ENCODE data around the gene TLE3.

The TLE3 gene

DNA sequence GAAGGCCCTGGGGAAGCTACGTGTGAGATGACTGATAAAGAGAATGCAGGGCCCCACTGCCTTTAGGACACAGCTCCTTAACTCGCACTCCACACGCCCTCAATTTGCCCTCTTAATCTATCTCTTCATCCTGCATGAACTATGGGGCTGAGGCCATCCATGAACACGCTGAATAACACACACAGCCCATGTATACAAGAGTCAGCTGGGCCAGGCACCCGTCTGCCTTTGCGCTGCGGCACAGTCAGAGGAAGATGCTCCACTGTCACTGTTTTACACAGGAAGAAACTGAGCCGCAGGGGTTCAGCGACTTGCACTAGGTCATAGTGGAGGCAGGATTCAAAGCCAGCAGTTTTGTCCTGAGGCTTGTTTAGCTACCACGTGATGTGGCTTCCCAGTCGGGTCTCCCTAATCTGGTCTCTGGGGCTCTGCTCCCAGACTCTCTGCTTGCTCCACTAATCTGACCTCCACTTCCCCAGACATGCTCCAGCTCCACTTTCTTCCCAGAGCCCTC lies 43.9 kb downstream of the TLE3 start:
- no peak overlapping the region for H3K4me3 ChIP-seq (ENCODE audit: low read depth, low read length)
- no peak for DNase-seq (ENCODE audit: low read depth)

DNA sequence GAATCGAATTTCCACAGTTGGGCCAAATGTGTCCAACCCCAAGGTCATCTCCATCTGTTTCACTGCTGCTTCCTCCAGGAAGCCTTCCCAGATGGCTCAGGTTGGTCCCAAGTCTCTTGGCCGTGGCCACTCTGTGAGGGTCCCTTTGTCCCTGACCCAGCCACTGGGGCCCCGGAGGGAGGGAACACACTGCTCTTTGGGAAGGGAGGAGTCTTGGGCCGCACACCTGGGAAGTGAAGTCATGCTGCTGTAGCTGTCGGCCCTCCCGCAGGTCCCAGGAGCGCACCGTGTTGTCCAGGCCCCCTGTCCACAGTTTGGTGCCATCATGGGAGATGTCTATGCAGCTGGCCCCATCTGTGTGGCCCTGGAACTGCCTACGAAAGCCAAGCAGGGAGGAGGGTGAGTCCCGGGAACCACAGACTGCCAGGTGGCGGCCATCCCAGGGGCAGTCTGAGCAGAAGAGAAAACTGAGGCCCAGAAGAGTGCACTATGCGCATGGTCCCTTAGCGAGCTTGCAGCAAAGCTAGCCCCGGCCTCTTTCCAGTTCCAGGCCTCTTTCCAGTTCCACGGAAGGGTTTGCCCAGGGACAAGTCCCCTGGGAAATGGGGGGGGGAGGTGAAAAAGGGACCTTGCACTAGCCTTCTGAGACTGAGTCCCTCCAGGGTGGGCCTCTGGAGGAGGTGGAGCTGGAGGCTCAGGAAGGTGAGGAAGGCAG lies 44.6 kb downstream of the TLE3 start:
- no peak for DNase-seq (ENCODE audit: low read depth)
- TF ChIP-seq, protein P1, sequence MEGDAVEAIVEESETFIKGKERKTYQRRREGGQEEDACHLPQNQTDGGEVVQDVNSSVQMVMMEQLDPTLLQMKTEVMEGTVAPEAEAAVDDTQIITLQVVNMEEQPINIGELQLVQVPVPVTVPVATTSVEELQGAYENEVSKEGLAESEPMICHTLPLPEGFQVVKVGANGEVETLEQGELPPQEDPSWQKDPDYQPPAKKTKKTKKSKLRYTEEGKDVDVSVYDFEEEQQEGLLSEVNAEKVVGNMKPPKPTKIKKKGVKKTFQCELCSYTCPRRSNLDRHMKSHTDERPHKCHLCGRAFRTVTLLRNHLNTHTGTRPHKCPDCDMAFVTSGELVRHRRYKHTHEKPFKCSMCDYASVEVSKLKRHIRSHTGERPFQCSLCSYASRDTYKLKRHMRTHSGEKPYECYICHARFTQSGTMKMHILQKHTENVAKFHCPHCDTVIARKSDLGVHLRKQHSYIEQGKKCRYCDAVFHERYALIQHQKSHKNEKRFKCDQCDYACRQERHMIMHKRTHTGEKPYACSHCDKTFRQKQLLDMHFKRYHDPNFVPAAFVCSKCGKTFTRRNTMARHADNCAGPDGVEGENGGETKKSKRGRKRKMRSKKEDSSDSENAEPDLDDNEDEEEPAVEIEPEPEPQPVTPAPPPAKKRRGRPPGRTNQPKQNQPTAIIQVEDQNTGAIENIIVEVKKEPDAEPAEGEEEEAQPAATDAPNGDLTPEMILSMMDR (IDR thresholded peaks at IDR 0.05; ENCODE audit: control insufficient read depth, extremely low read depth, insufficient read depth): no peak
- no peak overlapping the region for H3K4me3 ChIP-seq (ENCODE audit: low read depth, low read length)

More for the DNA sequence above, 43.9 kb downstream of the TLE3 start:
- TF ChIP-seq, protein P1 (IDR thresholded peaks at IDR 0.05; ENCODE audit: control insufficient read depth, extremely low read depth, insufficient read depth): no peak

DNA sequence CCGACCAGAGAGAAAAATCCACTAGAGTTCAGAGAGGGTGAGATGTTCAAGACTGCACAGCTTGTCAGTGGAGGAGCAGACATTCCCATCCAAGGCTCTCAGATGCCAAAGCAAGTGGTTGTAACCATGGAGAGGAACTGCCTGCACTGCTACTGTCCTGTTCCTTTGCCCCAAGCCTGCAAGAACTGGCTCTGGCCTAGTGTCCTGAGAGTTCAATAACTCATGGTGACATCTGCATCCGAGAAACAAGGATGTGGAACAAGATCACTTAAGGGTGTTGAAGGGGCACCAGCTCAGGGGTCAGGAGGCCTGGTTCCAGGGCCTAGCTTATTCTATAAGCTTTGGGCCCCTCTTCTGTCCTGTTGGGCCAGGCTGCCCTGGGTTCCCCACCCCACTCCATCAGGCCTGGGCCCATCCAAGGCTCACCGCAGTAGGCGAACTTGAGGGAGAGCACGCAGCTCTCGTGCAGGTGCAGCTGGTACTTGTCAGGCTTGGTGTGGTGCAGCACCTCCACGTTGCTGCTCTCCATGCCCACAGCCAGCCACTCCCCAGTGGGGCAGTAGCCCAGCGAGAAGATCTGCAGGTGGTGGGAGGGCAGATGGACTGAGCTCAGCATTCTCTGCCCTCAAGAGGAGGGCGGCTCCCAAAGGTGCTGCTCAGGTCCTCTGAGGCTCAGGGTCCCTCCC lies 45.6 kb downstream of the TLE3 start:
- no peak for DNase-seq (ENCODE audit: low read depth)
- TF ChIP-seq, protein P1 (IDR thresholded peaks at IDR 0.05; ENCODE audit: control insufficient read depth, extremely low read depth, insufficient read depth): no peak
- no peak overlapping the region for H3K4me3 ChIP-seq (ENCODE audit: low read depth, low read length)

DNA sequence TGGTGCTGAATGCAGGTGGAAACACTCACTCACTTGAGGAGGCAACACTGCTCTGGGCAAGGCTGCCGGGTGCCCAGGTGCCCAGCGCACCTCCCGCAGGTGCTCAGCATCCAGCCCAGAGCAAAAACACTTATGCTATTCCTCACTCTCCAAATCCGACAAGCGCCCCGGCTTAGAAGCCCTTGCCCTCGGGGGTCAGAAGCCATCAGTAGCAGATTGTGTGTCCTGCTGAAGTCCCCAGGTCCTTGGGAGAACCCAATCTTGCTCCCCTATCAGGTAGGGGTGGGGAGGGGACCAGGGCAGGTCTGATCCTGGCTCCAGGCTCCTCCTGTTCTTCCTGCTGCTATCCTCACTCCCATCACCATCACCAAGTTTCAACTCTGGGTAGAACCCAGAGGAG lies 46.7 kb downstream of the TLE3 start:
- H3K4me3 ChIP-seq (ENCODE audit: low read depth, low read length): no peak overlapping the region
- DNase-seq (ENCODE audit: low read depth): no peak
- TF ChIP-seq, protein P1 (IDR thresholded peaks at IDR 0.05; ENCODE audit: control insufficient read depth, extremely low read depth, insufficient read depth): no peak

DNA sequence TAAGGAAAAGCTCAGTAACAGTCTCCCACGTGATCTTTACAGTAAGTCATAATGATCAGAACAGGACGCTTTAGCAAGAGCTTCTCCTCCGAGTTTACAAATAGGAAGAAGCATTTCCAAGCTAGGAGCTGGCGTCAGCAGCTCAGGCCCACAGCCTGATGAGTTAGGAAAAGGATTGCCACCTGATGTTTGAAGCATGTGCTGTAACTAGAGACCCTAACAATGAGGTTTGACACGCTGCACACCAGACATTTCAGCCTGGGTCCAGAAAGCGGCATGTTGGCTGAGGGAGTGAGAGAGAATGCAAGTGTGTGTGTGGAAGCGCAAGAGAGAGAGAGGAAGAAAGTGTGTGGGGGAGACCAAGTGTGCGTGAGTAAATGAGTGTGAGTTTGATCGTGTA lies 47.3 kb downstream of the TLE3 start:
- TF ChIP-seq, protein P1 (IDR thresholded peaks at IDR 0.05; ENCODE audit: control insufficient read depth, extremely low read depth, insufficient read depth): no peak
- DNase-seq (ENCODE audit: low read depth): no peak

DNA sequence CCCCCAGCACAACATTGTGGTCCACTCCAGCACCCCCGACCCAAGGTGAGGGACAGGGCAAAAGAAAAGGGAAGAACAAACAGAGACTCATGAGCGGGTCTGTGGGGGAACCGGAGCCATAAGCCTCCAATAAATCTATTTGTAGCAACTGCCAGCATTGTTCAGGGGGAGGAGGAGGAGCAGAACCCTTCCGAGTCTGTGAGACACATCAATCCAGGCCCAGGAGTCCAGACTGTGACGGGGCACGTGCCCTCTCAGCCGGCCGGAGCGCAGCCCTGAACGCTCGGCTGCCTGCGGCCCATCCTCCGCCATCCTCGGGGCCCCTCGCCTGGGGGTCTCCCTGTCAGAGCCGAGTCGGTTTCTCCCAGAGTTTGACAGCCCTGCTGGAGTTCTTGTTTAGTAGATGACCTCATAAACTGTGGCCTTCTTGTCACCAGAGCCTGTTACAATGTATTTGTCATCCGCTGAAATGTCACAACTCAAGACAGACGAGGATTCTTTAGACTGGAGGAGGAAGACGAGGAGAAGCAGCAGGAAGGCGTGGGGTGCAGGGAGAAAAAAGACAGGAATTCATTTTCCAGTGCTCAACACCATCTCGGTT lies 47.9 kb downstream of the TLE3 start:
- DNase-seq (ENCODE audit: low read depth): no peak

More for the DNA sequence above, 47.3 kb downstream of the TLE3 start:
- no peak overlapping the region for H3K4me3 ChIP-seq (ENCODE audit: low read depth, low read length)

More for the DNA sequence above, 47.9 kb downstream of the TLE3 start:
- H3K4me3 ChIP-seq (ENCODE audit: low read depth, low read length): no peak overlapping the region
- TF ChIP-seq, protein P1 (IDR thresholded peaks at IDR 0.05; ENCODE audit: control insufficient read depth, extremely low read depth, insufficient read depth): no peak

Measured in LNCaP clone FGC (cell line).